Epithelial cell of esophagus (primary cell): Measurements from ENCODE around the gene BCOR.

Experiments used
- DNase-seq: peaks from one replicate; pipeline ENCODE4 v3.0.0; 2010; ENCODE audit warnings: low read depth
- H3K4me3 ChIP-seq: 2 replicates; pipeline ENCODE4 v1.5.1; 2011; ENCODE audit warnings: mild to moderate bottlenecking, low read length, control low read depth
- TF ChIP-seq, protein P1 (sequence below): IDR thresholded peaks from 2 replicates; pipeline ENCODE4 v1.5.1; 2011; ENCODE audit warnings: low read depth, mild to moderate bottlenecking, low read length, control low read depth, inconsistent platforms; ENCODE audit not compliant: insufficient read depth; ENCODE audit errors: missing control alignments

Gene BCOR

DNA sequence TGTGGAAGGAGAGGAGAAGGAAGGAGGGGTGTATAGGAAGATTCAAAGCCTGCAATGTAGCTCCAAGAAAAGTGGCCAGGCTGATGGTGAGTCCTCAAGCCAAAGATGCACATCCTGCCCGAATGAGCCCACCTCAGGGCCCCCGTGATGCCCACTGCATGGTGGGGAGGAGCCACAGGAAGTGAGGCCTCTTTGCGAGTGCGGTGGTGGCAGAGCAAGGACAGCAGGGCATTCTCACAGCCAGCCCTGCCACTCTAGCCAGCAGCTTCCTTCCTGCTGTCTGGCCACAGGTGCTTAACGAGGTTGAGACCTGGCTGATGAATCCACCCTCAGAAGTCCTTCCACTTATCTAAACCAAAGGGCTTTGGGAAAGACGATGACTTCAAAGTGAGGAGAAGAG lies 55.8 kb downstream of the BCOR start:
- no peak for DNase-seq
- H3K4me3 ChIP-seq, result no peak overlapping the region
- TF ChIP-seq, protein P1, sequence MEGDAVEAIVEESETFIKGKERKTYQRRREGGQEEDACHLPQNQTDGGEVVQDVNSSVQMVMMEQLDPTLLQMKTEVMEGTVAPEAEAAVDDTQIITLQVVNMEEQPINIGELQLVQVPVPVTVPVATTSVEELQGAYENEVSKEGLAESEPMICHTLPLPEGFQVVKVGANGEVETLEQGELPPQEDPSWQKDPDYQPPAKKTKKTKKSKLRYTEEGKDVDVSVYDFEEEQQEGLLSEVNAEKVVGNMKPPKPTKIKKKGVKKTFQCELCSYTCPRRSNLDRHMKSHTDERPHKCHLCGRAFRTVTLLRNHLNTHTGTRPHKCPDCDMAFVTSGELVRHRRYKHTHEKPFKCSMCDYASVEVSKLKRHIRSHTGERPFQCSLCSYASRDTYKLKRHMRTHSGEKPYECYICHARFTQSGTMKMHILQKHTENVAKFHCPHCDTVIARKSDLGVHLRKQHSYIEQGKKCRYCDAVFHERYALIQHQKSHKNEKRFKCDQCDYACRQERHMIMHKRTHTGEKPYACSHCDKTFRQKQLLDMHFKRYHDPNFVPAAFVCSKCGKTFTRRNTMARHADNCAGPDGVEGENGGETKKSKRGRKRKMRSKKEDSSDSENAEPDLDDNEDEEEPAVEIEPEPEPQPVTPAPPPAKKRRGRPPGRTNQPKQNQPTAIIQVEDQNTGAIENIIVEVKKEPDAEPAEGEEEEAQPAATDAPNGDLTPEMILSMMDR, result no peak

DNA sequence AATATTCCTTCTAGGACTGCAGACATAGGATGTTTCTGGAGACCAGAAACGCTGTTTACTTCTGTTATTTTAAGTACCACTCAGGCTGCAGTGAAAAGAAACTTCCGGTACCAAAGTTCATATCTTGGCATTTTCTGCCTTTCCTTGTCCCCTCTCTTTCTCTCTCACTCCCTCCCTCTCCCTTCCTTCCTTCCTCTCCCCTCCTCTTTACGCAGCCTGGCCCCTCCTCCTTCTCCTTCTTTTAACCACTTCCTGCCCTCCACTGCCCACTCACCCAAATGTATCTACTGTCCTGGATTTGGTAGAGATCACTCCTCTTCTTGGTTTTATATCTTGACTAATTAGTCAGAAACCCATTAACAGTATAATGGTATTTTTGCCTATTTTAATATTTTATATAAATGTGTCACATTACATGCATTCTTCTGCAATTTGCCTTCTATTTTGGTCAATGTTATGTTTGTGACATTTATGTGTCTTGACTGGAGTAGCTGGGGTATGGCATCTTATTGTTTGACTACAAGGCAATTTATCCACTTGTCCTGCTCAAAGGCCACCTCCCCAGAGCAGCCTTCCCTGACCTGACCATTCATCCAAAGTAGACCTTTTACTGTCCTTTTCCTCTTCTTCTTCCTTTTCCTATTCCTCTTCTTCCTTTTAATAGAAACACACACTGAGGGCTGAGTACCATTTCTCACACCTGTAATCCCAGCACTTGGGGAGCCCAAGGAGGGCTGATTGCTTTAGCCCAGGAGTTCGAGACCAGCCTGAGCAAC lies 56.9 kb downstream of the BCOR start:
- no peak for DNase-seq
- TF ChIP-seq, protein P1, result no peak
- H3K4me3 ChIP-seq, result no peak overlapping the region

DNA sequence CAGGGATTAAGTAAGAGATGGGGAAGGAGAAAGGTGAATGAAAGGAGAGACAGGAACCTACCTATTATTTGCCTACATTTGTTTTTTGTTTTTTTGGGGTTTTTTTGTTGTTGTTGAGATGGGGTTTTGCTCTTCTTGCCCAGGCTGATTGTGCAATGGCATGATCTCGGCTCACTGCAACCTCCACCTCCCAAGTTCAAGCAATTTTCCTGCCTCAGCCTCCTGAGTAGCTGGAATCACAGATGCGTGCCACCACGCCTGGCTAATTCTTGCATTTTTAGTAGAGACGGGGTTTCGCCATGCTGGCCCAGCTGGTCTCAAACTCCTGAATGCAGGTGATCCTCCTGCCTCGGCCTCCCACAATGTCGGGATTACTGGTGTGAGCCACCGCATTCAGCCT lies 57.9 kb downstream of the BCOR start:
- TF ChIP-seq, protein P1, result no peak
- DNase-seq, result no peak

DNA sequence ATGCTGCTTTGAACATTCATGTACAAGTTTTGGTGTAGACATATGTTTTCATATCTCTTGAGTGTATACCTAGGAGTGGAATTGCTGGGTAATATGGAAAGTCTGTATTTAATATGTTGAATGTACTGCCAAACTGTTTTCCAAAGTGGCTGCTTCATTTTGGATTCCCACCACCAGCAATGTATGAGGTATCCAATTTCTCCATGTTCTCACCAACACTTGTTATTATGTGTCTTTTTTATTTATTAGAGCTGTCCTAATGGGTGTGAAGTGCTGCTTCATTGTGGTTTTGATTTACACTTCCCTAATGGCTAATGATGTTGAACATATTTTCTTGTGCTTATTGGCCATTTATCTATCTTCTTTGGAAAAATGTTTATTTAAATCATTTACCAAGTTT lies 60.4 kb downstream of the BCOR start:
- TF ChIP-seq, protein P1, result no peak

More for the DNA sequence above, 57.9 kb downstream of the BCOR start:
- H3K4me3 ChIP-seq, result no peak overlapping the region

DNA sequence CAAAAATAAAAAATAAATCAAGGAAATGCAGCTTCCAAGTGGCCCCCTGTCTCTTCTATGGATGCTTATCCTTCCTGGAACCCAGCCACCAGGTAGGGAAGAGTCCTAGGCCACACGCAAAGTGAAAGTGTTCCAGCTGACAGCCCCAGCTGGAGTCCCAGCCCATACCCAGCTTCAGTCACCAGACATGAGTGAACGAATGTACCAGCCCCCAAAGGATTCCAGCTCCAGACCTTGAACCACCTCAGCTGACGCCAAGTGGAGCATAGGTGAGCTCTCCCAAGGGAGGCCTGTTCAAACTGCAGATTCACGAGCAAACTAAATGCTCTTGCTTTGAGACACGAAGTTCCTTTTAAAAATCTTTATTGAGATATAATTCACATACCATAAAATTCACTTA lies 62.0 kb downstream of the BCOR start:
- DNase-seq, result no peak
- TF ChIP-seq, protein P1, result no peak

More for the DNA sequence above, 60.4 kb downstream of the BCOR start:
- DNase-seq, result no peak
- H3K4me3 ChIP-seq, result no peak overlapping the region

DNA sequence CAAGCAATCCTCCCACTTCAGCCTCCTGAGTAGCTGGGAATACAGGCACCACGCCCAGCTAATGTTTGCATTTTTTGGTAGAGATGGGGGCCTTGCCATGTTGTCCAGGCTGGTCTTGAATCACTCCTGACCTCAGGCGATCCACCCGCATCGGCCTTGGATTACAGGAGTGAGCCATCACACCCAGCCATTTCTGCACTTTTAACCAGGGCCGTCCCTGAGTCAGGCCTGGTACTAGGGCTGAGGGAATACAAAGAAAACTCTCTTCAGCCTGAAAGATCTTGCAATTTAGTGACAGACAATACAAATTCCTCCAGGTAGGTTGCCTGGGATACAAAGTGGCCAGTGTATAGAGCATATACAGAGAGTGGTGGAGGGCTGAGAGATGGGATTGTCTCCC lies 65.8 kb downstream of the BCOR start:
- TF ChIP-seq, protein P1, result no peak
- H3K4me3 ChIP-seq, result no peak overlapping the region
- DNase-seq, result no peak

More for the DNA sequence above, 62.0 kb downstream of the BCOR start:
- no peak overlapping the region for H3K4me3 ChIP-seq

DNA sequence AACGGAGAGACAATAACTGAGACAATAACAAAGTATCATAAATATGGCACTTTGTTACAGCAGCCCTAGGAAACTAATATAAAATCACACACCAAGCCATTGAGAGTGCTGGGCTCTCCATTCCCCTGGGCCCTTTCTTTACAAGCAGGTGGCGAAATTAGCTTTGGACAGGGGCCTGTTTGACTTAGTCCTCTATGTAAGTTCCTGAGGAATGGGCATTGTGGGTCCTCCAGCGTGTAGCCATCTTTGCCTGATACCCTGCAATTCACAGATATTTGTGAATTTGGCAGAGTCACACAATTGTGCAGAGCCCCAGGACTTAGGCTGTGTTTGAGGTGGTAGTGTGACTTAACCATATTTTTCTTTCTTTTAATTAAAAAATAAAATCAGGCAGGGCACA lies 67.6 kb downstream of the BCOR start:
- no peak for DNase-seq
- H3K4me3 ChIP-seq, result no peak overlapping the region
- TF ChIP-seq, protein P1, result no peak
